IPS-NIHi11 (cell line): ENCODE measurements around the gene LUZP2.
A peak's percentile ranks its signal among the peaks of the same experiment; 100 is the strongest.

Experiments used
- DNase-seq: peaks from one replicate; pipeline ENCODE4 v3.0.0; 2012; ENCODE audit warnings: mixed read lengths, low spot score

LUZP2 gene

DNA sequence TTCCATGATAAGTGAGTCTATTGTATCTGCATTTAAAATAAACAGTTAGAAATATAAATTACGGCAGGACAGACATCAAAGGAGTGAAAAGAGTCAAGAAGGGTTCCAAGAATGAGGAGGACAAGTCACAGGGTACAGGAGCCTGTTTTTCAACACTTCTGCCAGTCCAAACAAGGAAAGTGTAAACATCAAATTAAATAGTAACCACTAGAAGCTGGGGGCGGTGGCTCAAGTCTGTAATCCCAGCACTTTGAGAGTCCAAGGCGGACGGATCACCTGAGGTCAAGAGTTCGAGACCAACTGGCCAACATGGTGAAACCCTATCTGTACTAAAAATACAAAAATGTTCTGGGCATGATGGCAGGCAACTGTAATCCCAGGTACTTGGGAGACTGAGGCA, 219.6 kb downstream of the LUZP2 start:
- no peak for DNase-seq

DNA sequence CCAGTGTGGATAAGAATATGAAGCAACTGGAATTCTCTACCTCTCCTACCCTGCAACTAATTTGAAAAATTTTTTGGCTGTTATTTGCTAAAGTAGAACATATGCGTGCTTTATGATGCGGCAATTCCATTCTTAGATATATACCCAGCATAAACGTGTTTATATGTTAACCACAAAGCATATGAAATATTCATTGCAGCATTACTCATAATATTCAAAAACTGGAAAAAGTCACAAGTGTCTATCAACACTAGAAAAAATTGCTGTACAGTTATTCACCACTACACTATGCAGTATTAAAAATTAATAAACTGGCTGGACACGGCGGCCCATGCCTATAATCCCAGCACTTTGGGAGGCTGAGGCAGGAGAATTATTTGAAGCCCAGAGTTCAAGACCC, 226.4 kb downstream of the LUZP2 start:
- no peak for DNase-seq

GRCh38 chr11:24731554-24731953, 234.7 kb downstream of the LUZP2 start:
- DNase-seq: no peak

DNA sequence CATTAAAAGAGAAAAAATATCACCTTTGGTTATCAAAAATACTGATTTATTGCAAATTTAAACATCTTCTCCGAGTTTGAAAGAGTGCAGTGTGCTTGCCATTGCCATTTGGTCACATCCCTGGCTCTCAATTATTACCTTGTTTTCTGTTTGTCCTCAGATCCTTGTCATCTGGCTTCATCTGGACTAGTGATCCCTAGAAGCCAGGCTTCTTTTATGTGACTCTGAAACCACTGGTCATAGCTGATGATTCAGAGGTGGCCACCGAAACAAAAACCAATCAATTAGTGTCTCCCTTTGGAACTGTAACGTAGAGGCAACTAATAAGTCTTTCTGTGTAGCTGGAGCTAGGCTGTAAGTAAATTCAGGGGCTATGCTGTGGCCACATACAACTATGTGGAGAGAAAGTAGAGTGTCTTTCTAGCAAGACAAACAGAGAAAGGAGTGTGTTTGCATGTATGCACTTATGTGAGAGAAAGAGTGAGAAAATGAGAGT, 237.9 kb downstream of the LUZP2 start:
- DNase-seq: no peak

DNA sequence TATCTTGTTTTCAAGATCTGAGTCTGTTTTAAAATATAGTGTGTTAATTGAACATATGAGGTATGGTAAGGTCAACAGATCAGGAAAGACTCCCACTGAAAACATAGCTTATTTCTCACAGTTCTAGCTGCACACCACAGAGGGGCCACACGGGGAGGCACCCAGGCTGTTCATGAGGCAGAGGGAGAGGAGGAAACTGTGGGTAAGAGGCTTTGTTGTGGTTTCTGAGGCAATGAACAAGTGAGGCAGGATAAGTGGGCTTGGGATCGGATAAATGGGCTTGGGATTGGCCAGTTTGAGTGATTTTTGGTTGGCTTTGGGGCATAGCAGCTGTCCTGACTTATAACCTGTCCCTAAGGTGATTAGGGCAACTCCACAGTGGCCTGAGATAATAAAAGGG, 242.1 kb downstream of the LUZP2 start:
- DNase-seq: no peak

GRCh38 chr11:24739637-24740036, 242.8 kb downstream of the LUZP2 start:
- no peak for DNase-seq

GRCh38 chr11:24747275-24748251, 250.7 kb downstream of the LUZP2 start:
- DNase-seq: no peak

DNA sequence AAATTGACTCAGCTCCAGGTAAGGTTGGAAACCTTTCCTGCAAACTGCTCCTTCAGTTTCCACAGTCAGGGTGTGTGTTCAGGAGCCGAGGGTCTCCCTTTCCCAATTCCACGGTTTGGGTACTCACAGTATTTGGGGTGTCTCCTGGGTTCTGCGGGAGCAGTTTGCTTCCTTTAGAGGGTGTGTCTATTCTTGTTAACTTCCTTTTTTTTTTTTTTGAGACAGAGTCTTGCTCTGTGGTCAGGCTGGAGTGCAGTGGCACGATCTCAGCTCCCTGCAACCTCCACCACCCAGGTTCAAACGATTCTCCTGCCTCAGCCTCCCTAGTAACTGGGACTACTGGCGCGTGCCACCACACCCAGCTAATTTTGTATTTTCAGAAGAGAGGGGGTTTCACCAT, 251.4 kb downstream of the LUZP2 start:
- no peak for DNase-seq

DNA sequence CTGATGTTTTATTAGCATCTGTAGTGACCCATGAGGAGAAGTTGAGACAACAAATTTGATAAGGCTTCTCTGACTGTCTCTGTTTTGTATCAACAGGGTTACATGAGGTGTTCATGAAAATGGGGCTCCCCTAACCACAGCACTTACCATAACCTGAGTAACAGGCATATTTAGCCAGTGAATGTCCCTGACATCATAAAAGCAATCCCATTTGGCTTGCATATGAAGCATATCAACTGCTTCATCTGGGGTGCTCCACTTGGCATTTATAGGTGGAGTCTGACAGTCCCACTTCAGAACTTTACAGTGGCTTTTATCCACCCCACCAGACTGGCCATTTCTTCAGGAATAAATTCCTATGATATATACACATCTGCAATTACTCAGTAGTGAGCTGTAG, 257.6 kb downstream of the LUZP2 start:
- no peak for DNase-seq

DNA sequence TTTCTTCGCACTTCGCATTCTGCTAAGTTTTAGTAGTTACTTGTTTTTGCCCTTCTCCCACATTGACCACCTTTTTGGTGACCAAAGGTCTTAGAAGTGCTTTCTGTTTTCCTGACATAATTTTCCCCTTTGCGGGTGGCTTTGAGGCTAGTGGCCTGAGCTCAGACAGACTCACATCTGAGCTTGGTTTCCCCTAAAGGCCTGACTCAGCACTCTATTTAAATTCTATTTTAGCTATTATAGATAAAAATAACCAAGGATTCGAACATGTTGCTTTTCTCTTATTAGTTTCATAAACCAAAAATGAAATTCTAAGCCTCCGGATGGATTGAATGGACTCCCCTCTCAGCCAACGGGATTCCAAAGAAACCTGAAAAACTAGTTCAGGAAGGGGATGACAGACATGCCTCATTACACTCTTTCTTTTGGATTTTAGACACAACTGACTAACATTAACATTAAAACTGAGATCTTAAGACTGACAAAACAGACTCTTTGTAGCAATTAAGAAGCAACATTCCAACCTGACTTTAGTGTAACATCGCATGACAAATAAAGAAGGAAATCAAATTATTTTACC, 258.5 kb downstream of the LUZP2 start:
- no peak for DNase-seq

DNA sequence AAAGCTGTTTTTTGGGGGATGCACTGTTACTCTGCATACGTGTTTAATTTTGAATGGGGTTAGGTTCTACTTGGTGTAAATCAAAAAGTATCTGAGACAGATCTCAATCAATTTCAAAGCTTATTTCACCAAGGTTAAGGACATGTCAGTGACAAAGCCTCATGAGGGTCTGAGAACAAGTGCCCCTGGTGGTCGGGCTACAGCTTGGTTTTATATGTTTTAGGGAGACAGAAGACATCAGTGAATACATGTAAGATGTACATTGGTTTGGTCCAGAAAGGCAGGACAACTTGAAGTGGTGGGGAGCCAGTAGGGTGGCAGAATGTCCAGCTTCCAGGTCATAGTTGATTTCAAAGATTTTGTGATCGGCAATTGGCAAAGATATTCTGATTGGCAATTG, 262.9 kb downstream of the LUZP2 start:
- no peak for DNase-seq

- DNase-seq: no peak
Observed at GRCh38 chr11:24760681-24761080, 263.8 kb downstream of the LUZP2 start.

- DNase-seq: no peak
Observed at GRCh38 chr11:24762076-24762475, 265.2 kb downstream of the LUZP2 start.

GRCh38 chr11:24767411-24767810, 270.6 kb downstream of the LUZP2 start:
- no peak for DNase-seq

DNA sequence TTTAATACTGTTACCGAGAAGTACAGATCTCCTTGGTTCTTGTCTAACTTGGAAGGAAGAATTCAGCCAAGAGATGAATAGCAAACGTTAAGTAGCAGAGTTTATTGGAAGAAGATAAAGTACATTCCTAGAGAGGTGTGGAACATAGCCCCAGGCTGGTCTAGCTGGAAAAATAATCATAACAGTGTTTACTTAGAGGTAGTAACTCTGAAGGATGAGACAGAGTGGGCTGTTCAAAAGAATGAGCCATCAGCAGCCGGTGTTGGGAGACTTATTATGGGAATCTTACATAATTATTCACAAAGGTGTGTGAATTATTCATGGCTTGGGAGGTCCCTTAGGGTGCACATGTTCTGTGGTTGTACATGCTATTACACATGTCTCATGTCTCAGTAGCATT, 276.5 kb downstream of the LUZP2 start:
- no peak for DNase-seq

DNA sequence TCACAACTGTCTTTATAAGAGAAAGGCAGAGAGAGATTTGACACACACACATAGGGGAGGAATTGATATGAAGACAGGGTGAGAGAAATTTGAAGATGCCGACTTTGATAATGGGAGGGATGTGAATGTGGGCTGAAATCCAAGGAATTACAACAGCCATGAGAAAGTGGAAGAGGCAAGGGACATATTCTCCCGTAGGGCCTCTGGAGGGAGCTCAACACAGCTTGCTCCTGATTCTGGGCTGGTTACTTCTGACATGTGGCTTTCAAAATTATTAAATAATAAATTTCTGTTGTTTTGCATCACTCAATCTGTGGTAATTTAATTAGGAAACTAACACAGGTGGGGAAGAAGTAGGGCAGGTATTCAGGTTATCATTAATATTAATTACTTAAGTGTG, 282.9 kb downstream of the LUZP2 start:
- DNase-seq: peak; percentile 33

- no peak for DNase-seq
Observed at GRCh38 chr11:24781288-24781687, 284.4 kb downstream of the LUZP2 start.

DNA sequence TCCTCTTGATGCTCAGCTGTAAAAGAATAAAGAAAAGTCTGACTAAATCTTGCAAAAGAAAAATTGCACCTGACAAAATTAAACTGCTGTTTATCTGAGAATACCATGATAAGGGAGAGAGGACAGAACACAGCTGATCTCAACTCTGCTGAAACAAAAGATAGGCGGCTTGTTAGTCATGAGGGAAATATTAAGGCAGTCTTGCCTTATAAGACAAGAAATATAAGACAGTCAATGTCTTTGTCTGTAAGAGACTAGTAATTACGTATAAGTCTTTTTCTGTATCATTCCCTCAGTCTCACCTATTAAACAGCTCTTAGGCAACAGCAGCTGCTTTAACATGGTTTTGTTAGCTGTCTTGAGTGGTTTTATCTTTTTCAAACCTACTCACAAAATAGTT, 296.6 kb downstream of the LUZP2 start:
- DNase-seq: no peak

DNA sequence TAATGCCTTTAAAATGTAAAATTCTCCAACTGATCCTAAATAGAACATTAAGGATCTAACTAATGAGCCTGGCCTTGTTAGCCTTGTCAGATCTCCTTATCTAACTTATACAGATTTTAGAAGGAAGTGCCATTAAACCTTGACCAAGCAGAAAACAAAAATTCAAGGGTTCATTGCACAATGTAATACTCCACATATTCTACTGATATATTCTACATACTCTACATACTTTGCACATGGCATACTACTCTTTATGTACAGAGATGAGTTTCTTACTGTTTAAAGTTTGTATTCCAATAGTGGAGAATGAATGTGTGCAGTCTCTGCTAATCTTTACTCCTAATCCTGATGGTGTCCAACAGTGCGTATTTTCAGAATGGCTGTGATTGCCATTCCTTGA, 297.2 kb downstream of the LUZP2 start:
- DNase-seq: no peak

- no peak for DNase-seq
Observed at GRCh38 chr11:24805671-24806070, 308.8 kb downstream of the LUZP2 start.

DNA sequence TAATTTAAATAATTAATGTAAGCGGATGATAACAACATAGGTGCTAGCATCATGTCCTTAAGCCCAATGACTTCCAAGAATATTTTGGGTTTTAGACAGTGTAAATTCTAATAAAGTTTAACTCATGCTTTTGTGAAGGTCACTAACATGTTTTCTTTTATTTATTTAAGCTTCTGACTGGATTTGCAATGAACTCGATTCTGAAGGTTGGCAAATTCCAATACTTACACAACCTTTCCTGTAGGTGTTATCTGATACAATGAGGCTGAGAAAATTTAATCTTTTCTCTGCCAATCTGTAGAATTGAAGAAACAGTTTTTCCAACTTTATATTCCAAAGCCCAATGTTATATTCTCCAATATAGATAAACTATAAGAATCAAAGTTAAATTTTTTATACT, 311.3 kb downstream of the LUZP2 start:
- DNase-seq: no peak

GRCh38 chr11:24819006-24819405, 322.2 kb downstream of the LUZP2 start:
- no peak for DNase-seq

DNA sequence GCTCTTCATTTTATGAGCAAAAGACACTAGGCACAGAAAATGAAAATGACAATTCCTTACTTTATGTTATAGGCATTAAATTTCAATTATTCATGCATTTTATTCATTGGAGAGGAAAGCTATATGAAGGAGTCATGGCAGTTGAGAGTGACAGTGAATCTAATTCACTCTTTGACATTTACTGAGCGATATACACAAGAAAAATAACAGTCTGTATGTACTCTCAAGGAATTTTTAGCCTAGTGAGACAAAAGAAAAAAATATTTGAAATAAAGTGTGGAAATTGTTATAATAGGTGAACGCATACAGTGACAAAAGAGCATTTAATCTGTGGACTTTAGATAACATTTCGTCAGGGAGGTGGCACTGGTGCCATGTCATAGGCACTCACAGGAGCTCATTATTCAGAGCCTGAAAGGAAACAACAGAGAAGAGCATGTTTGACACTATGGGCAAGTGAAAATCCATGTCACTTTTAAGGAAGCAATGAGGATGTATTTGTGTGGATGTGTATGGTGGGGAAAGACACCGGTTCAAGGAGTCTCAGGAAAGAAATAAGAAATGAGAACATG, 323.1 kb downstream of the LUZP2 start:
- DNase-seq: no peak
